A673 (cell line): ENCODE data around the gene ZNF189. TPM values are rescaled to one million over a fixed set of nuclear protein-coding genes. Genes with fewer than 3 reads are reported as not detected.

ENCODE experiments used
- BruUV-seq: library from RNA; stranded (reverse); fragments of 400-500 nt; replicated peaks from 2 replicates; lab custom pipeline; 2021; lab: Mats Ljungman, UMichigan
- CTCF ChIA-PET: fragments of 300-600 bp; sonication (Branson Sonifier 250); formaldehyde crosslinking; loops from one replicate; lab custom pipeline; 2022; ENCODE audit warnings: antibody characterized with exemption; lab: Charles Lee
- POLR2A ChIA-PET: fragments of 300-600 bp; sonication (Branson Sonifier 250); formaldehyde crosslinking; loops from one replicate; lab custom pipeline; 2022; ENCODE audit warnings: antibody characterized with exemption; ENCODE audit not compliant: low non-redundant PET; lab: Charles Lee
- DNase-seq: peaks from one replicate; pipeline ENCODE4 v3.0.0-alpha.2; 2015; ENCODE audit warnings: low spot score
- H3K27ac ChIP-seq: fragments of 200-600 bp; sonication (generic); 2 replicates; pipeline ENCODE4 v1.5.1; 2016; ENCODE audit warnings: mixed run types, low read depth, mild to moderate bottlenecking, mixed read lengths, antibody characterized with exemption, low read length; ENCODE audit not compliant: poor library complexity, severe bottlenecking
- H3K27me3 ChIP-seq: fragments of 200-600 bp; sonication (generic); replicated peaks from 2 replicates; pipeline ENCODE4 v1.6.1; 2017; ENCODE audit warnings: mixed run types, low read depth, mild to moderate bottlenecking, mixed read lengths, antibody characterized with exemption, low read length; ENCODE audit not compliant: insufficient read depth, poor library complexity
- H3K36me3 ChIP-seq: fragments of 200-600 bp; sonication (generic); 2 replicates; pipeline ENCODE4 v1.6.1; 2016; ENCODE audit warnings: mixed run types, mild to moderate bottlenecking, mixed read lengths, antibody characterized with exemption, low read length; ENCODE audit not compliant: insufficient read depth, poor library complexity, severe bottlenecking
- H3K4me1 ChIP-seq: fragments of 200-600 bp; sonication (generic); 2 replicates; pipeline ENCODE4 v1.6.1; 2017; ENCODE audit warnings: mixed run types, mild to moderate bottlenecking, mixed read lengths, antibody characterized with exemption, low read length; ENCODE audit not compliant: insufficient read depth, poor library complexity, severe bottlenecking
- H3K4me3 ChIP-seq: fragments of 200-600 bp; sonication (generic); 2 replicates; pipeline ENCODE4 v1.5.1; 2016; ENCODE audit warnings: low read depth, mixed run types, mild to moderate bottlenecking, mixed read lengths, low read length; ENCODE audit not compliant: poor library complexity, severe bottlenecking
- H3K9me3 ChIP-seq: fragments of 200-600 bp; sonication (generic); 2 replicates; pipeline ENCODE4 v1.6.1; 2016; ENCODE audit warnings: mixed run types, low read depth, mild to moderate bottlenecking, mixed read lengths, antibody characterized with exemption, low read length; ENCODE audit not compliant: poor library complexity, severe bottlenecking
- CTCF ChIP-seq: fragments of 300-800, 200-600 bp; sonication (generic); conservative IDR thresholded peaks from 2 replicates; pipeline ENCODE4 v1.5.1; 2017; ENCODE audit warnings: low read depth, mild to moderate bottlenecking, antibody characterized with exemption, low read length, moderate library complexity, mixed read lengths
- EZH2 ChIP-seq: fragments of 200-600 bp; sonication (generic); IDR thresholded peaks from 2 replicates; pipeline ENCODE4 v1.6.1; 2017; ENCODE audit warnings: borderline replicate concordance, low read depth, mild to moderate bottlenecking, mixed read lengths, antibody characterized with exemption, low read length; ENCODE audit not compliant: poor library complexity, severe bottlenecking
- intact Hi-C: fragments of 100-400 bp; cut with micrococcal nuclease; formaldehyde crosslinking; loops from one replicate; pipeline ENCODE4 v1.10.0; 2022; ENCODE audit not compliant: unreplicated experiment
- total RNA-seq: library from RNA; stranded (reverse); gene quantifications from 2 replicates; pipeline ENCODE4 v1.2.3, GENCODE V29; 2021

The ZNF189 gene
- total RNA-seq, 1 experiment from 2014 or later = 17.6 TPM

- intact Hi-C loops = no loop called here
- DNase-seq = no peak
- Histone ChIP-seq H3K4me3 (no peak overlapping the region), H3K36me3 (no peaks in the 10 kb centered on the region), H3K9me3 (no peaks in the 10 kb centered on the region), H3K27ac (no peak overlapping the region), H3K27me3 (peaks cover 27% of the 10 kb centered on the region), H3K4me1 (no peaks in the 10 kb centered on the region)
- ChIA-PET POLR2A (no interaction called here), CTCF (no interaction called here)
- BruUV-seq = no TSS peak
- TF ChIP-seq EZH2 (no peak), CTCF (no peak)
Observed at GRCh38 chr9:101453776-101454570, 55.3 kb downstream of the ZNF189 start.

- intact Hi-C loops = no loop called here
- H3K27me3 ChIP-seq = peaks cover 9% of the 10 kb centered on the region
- TF ChIP-seq CTCF (no peak), EZH2 (no peak)
- no peaks in the 10 kb centered on the region for H3K4me1 ChIP-seq
- ChIA-PET CTCF (no interaction called here), POLR2A (no interaction called here)
- no peaks in the 10 kb centered on the region for H3K9me3 ChIP-seq
- H3K36me3 ChIP-seq = no peaks in the 10 kb centered on the region
- H3K27ac ChIP-seq = no peak overlapping the region
- H3K4me3 ChIP-seq = no peak overlapping the region
- BruUV-seq = no TSS peak
- no peak for DNase-seq
Observed at GRCh38 chr9:101455656-101456240, 57.1 kb downstream of the ZNF189 start.

- Histone ChIP-seq H3K36me3 (no peaks in the 10 kb centered on the region), H3K27me3 (no peaks in the 10 kb centered on the region), H3K9me3 (no peaks in the 10 kb centered on the region), H3K27ac (no peak overlapping the region), H3K4me1 (no peaks in the 10 kb centered on the region), H3K4me3 (no peak overlapping the region)
- ChIA-PET POLR2A (no interaction called here), CTCF (no interaction called here)
- DNase-seq = no peak
- BruUV-seq = no TSS peak
- TF ChIP-seq CTCF = 0 out of 2 replicates have a peak, but pooled peaks have one; percentile 15
- TF ChIP-seq EZH2 = no peak
- intact Hi-C loops = no loop called here
Observed at GRCh38 chr9:101457003-101457402, 58.4 kb downstream of the ZNF189 start.
